NCI-H526 (cell line): ENCODE measurements around the gene MVK.
A peak's percentile ranks its signal among the peaks of the same experiment; 100 is the strongest.
"Not testable (repeated sequence)": the region's sequence is repeated elsewhere in the genome, so short reads cannot be mapped to it uniquely, and the experiment has no call there.

Experiments
- DNase-seq, 2 experiments: peaks; one replicate each; lab custom pipeline; 2025; lab: John Stamatoyannopoulos, UW

Gene MVK

DNA sequence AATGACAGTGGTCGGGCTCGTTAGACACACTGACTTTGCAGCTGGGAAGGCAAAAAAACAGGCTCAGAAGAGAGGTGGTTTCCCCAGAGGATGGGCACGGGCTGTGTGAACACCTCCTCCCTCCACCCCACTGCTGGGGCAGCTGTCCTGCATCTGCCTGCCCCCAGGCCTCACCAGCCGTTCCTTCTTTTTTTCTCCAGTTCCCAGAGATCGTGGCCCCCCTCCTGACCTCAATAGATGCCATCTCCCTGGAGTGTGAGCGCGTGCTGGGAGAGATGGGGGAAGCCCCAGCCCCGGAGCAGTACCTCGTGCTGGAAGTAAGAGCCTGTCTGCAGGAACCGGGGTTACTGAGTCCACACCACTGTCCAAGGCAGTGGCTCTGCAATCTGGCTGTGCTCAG is 17.4 kb downstream of the MVK start:
- DNase-seq: no peak

GRCh38 chr12:109592195-109592904 is 18.8 kb downstream of the MVK start:
- DNase-seq: no peak

DNA sequence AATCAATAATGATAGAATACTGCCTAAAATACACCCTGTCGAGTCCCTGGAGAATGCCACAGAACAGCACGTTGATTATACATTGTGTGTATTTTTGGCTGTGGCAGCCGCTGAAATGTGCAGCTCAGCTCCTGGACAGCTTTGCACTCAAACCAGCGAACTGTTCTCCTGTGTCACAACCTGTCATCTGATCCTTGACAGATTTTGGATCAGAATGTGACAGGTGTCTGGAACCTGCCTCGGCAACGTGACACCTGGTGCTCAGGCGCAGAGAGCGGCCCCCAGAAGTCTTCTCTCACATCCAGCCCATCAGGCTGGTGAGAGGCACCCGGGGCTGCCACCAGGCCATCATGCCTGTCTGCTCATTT is 19.3 kb downstream of the MVK start:
- no peak for DNase-seq

DNA sequence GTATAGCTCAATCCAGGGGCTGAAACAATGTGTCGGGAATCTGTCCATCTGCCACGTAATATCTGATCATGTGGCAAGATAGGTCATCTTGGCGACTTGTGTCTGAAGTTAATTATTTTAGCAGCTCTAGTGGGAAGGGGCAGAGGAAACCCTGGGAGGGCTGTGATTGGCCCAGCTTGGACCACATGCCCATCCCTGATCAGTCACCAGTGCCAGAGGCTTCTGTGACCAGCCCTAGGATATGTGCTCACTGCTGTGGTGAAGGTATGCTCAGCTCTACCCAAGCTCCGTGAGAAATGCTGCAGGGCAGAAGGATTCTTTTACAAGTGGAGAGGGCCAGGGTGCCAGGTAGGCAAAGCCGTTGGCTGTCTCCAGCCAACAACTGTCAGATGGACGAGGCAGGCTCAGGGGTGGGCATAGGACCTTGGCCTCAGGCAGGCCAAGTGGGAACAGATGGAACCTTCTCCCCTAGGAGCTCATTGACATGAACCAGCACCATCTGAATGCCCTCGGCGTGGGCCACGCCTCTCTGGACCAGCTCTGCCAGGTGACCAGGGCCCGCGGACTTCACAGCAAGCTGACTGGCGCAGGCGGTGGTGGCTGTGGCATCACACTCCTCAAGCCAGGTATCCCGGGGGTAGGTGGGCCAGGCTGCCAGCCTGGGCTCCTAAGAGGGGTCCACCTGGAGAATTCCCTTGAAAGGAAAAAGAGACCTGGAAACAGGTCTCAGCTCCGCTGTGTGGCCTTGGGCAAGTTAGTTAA is 21.1 kb downstream of the MVK start:
- DNase-seq: no peak

GRCh38 chr12:109595321-109595902 is 21.8 kb downstream of the MVK start:
- no peak for DNase-seq

DNA sequence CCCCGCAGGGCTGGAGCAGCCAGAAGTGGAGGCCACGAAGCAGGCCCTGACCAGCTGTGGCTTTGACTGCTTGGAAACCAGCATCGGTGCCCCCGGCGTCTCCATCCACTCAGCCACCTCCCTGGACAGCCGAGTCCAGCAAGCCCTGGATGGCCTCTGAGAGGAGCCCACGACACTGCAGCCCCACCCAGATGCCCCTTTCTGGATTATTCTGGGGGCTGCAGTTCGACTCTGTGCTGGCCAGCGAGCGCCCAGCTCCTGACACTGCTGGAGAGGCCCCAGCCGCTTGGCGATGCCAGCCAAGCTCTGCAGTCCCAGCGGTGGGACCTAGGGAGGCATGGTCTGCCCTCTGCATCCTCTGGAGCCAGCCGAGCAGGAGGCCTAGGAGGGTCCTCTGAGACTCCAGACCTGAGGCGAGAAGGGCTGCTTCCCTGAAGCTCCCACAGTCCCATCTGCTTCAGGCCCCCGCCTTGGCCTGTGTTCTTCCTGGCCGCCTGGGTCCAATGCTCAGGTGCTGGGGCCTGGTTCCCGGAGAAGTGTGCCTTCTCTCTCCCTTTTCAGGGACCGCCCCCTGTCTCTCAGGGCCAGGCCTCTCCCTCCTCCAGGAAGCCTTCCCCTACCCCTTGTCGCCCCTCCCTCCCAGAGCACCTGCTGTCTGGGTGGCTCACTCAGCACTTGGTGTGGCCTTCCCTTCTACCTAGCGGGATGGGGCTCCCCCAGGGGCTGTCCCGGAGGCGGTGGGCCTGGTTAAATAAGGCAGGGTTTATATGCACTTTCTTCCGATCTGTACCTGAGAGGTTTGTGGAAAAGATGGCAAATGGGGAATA is 23.0 kb downstream of the MVK start:
- peak in 1 of 2 experiments; percentile 34 for DNase-seq

- DNase-seq: no peak
These were observed 23.8 kb downstream of the MVK start for GRCh38 chr12:109597414-109597794.

DNA sequence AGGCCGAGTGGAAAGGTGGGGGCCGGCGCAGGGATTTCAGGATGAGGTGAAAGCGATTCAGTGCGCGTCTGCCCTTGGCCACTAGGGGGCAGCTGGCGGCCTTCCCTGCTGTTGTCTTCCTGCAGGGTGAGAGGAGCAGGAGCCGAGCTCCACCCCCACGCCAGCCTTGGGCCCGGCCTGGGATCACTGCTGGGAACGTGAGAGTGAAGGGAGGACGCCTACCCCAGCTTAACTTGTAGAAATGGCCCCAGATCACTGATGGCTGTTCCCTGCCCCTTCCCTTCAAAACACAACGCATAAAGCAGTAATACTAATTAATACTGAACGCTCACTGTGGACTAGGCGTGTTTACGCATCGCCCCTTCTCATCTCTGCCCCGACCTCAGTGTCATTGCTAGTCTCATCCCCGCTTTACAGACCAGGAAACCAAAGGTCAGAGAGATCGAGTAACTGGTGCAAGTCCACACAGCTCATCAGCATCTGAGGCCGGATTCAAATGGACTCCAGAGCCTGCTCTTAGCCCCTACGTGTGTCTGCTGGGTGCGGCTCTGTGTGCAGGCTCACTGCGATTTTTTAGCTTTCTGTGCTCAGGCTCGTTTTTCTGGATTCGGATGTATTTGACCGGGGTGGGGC is 24.3 kb downstream of the MVK start:
- DNase-seq: peak; percentile 64 to 92

GRCh38 chr12:109598428-109598854 is 24.8 kb downstream of the MVK start:
- no peak for DNase-seq

- DNase-seq: no peak
These were observed 25.5 kb downstream of the MVK start for GRCh38 chr12:109599087-109599486.

DNA sequence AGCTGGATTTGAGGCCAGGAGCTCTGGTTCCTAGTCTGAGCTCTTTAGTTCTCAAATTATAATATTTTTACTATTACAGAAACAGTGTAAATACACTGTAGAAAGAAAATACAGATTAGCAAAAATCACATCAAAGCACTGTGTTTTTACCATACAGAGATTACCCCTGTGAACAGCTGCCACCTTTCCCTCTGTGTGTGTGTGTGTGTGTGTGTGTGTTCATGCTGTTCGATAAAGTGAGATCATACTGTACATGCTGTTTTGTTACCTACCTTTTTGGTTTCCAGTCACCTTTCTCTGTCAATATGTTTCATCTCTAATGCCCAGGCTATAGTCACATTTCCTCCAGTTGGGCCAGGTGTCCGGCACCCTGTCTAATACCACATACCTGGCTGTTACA is 26.9 kb downstream of the MVK start:
- no peak for DNase-seq

DNA sequence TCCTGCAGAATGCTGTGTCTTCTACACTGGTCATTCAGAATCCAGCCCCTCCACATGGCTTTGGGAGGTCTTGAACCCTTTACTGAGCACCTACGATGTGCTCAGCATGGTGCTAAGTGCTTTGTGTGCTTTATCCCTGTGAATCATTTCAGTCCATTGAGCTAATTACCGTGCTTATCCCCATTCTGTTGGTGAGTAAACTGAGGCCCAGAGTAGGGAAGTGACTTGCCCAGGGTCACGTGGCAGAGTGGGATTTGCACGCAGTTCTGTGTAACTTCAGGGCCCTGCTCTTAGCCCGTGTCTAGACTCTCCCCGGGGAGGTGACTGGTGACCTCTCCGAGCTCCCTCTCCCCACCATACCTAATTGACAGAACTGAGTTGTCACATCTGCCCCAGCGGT is 27.4 kb downstream of the MVK start:
- no peak for DNase-seq

DNA sequence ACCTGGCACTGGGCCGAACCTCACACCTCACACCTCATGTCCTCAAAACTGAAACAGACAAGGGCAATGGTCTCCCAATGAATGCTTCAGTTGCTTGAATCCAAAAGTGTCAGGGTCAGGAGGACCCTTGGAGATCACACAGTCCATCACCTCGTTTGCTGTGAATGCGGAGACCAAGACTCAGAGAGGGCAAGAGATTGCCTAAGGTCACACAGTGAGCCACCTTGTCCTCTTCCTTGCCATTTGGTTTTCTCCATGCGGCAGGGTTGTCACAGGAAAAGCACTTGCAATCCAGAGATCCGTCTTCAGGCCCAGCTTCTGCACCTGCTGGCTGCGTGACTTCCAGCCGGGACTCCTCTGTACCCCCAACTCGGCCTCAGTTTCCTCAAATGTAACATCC is 28.0 kb downstream of the MVK start:
- no peak for DNase-seq

DNA sequence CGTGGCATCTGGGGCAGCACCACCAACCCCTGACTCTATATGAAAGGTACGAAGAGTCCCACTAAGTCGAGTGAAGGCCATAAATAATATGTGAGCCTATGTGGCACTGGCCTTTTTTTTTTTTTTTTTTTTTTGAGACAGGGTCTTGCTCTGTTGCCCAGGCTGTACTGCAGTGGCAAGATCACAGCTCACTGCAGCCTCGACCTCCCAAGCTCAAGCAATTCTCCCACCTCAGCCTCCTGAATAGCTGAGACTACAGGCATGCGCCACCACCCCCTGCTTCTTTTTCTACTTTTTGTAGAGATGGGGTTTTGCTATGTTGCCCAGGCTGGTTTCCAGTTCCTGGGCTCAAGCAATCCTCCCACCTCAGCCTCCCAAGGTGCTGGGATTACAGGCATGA is 28.5 kb downstream of the MVK start:
- not testable (repeated sequence) for DNase-seq

DNA sequence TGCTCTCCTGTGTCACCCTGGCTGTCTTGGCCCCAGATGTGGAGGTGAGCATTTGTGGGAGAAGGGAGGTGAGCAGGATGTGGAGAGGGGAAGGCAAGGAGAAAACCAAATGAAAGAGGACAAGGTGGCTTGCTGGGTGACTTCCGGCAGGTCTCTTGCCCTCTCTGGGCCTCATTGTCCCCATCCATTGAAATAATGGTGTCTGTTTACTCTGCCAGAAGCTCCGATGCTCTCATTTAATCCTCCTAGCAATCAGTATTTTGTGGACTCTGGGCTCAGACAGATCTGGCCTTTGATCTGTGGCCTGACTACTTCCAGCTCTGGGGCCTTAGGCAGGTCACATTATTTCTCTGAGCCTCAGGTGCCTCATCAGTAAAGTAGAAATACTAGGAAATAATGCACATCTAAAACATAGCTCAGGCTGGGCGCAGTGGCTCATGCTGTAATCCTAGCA is 30.6 kb downstream of the MVK start:
- DNase-seq: no peak

DNA sequence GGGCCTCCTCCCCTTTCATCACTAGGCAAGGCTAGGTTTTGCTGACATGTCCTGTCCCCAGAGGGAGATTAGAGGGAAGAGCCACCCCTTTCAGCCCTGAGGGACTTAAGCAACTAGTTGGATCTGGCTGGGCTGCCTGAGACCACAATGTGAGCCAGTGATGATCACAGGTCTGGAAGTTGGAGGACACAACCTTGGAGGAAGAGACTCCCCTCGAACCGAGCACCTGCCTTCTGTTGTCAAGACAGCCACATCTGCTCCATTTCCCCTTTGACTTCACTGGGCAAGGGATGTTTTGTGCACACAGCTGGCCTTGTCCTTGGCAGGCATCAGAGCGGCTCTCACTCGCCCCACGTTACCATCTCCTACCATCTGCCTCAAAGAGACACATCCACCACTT is 31.4 kb downstream of the MVK start:
- peak in 1 of 2 experiments; percentile 50 for DNase-seq

DNA sequence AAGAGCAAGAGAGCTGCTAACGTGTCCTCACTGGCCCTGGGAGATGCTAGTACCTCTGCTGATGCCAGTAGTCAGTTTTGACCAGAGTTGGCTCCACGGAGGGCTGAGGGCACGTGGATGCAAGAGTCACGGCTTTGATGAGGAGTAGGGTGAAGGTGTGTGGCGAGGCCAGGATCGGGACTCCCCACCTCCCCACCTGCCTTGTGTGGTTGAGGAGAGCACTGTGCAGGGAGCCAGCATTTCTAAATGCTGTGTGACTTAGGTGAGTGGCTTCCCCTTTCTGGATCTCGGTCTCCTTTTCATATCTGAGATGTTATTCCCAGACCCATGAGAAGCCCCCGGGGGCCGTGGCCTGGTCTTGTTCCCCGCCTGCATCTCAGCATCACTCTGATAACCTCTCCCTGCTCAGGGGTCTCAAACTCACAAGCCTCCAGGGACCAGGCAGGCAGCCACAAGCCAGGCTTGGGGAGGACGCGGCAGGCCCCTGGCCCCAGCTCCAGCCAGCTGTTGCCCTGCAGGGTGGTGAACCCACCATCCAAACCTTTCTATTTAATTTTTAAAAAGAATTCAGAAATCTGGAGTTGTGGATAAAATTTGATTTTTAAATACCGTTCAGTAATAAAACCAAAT is 32.1 kb downstream of the MVK start:
- no peak for DNase-seq

GRCh38 chr12:109606320-109607028 is 32.9 kb downstream of the MVK start:
- DNase-seq: peak in 1 of 2 experiments; percentile 58

DNA sequence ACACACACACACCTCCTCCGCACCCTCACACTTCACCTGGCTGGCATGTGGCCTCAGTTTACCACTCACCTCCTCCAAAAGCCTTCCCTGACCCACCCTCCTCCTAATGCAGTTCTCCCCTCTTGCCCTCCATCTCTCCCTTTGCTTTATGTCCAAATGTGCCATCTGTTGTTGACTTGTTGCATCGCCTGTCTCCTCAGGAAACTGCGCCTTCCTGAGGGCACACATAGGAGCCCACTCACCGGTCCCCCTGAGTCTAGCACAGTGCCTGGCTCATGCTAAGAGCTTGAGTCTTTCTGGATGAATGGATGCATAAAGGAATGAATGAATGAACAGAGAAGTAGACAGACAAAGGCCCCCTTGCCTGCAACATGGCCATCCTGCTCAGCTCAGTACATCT is 34.0 kb downstream of the MVK start:
- no peak for DNase-seq

- no peak for DNase-seq
These were observed 34.7 kb downstream of the MVK start for GRCh38 chr12:109608270-109608669.

- no peak for DNase-seq
These were observed 35.2 kb downstream of the MVK start for GRCh38 chr12:109608793-109609192.
